HS-27A (cell line): ENCODE results near the gene RPS25.
"Not testable (repeated sequence)": the region's sequence is repeated elsewhere in the genome, so short reads cannot be mapped to it uniquely, and the experiment has no call there.

ENCODE experiments used
- DNase-seq: peaks from one replicate; pipeline ENCODE4 v3.0.0-alpha.2; 2012; ENCODE audit warnings: low read depth, missing footprints

The RPS25 gene

DNA sequence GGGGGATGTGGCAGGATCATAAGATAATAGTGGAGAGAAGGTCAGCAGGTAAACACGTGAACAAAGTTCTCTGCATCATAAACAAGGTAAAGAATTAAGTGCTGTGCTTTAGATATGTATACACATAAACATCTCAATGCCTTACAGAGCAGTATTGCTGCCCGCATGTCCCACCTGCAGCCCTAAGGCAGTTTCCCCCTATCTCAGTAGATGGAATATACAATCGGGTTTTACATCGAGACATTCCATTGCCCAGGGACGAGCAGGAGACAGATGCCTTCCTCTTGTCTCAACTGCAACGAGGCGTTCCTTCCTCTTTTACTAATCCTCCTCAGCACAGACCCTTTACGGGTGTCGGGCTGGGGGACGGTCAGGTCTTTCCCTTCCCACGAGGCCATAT is 21.3 kb upstream of the RPS25 start:
- DNase-seq, result not testable (repeated sequence)

DNA sequence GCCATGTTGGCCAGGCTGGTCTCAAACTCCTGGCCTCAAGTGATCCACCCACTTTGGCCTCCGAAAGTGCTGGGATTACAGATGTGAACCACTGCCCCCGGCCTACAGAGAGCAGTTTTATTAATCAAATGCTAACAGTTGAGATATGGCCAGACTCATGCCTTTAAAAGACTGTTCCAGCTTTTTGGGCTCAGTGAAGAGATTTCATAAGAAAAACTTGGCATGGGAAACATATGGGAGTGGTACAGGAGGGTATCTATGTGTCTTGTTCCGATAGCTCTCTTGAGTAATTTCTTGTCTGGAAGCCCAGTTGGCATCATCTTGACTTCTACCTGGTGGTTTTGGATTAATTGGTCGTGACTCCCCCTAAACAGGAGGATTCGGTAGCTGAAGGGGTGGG is 20.7 kb upstream of the RPS25 start:
- no peak for DNase-seq

DNA sequence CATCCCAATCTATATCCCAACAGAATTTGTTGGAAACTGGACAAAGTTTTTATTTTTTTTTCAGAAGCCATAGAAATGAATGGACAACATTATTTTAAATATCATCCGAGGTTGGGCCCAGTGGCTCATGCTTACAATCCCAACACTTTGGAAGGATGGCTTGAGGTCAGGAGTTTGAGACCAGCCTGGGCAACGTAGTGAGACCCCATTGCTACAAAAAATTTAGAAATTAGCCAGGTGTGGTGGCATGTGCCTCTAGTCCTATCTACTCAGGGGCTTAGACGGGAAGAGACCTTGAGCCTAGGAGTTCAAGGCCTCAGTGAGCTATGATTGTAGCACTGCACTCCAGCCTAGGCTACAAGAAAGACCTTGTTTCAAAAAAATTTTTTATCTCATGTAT is 16.7 kb upstream of the RPS25 start:
- DNase-seq, result no peak

DNA sequence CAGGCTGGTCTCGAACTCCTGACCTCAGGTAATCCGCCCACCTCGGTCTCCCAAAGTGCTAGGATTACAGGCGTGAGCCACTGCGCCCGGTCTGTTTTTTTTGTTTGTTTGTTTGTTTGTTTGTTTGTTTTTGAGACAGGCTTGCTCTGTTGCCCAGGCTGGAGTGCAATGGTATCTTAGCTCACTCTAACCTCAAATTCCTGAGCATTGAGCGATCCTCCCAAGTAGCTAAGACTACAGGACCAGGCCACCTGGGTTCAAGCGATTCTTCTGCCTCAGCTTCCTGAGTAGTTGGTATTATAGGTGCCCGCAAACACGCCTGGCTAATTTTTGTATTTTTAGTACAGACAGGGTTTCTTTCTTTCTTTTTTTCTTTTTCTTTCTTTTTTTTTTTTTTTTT is 15.3 kb upstream of the RPS25 start:
- DNase-seq, result not testable (repeated sequence)

DNA sequence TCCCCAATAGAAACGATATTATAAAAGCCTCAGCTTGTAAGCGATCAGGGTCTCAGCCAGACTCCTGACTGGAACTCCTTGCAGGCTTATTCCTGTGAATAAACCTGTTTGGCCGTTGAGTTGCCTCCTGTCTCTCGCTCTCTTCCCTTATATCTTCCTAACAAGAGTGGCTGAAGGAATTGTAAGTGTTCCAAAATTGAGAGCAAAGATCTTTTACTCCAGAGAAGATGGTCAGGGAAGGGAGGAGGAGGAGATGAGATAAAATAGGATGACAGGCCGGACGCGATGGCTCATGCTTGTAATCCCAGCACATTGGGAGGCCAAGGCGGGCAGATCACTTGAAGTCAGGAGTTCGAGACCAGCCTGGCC is 13.8 kb upstream of the RPS25 start:
- no peak for DNase-seq

DNA sequence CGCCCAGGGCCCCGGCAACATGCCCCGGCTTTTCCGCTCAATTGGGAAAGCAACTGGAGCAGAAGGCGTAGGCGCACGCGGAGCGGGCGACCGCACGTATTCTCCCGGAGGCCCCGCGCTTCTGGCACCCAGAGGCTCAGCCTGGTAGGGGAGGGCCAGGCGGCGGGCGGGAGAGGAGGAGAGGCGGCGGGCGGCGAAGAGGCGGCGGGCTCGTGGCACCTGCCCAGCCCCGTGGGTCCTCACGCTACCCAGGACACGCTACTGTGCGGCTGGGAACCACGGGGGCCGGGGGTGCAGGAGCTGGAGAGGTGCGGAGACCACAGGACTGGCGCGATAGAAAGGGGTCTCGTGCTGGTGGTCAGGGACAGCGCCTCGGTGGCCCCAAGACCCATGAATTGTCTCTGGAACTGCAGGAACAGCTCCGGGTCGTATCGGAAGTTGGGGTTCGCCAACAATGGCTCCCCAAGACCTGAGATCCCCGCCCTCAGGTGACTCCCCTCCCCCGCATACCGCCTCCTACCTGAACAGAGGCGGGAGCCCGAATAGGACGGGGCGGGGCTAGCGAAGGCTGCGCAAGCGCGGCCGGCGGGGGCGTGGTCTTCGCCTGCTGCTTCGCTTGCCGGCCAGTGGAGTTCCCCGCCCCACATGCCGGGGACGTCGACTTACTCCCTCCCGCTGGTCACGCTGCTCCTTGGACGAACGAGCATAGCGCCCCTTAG is 12.3 kb upstream of the RPS25 start, which contains the start of gene SLC37A4:
SLC37A4 (minus strand) TSS at position 549 of the 719 bp plus-strand sequence.
- peak; percentile 60 for DNase-seq

DNA sequence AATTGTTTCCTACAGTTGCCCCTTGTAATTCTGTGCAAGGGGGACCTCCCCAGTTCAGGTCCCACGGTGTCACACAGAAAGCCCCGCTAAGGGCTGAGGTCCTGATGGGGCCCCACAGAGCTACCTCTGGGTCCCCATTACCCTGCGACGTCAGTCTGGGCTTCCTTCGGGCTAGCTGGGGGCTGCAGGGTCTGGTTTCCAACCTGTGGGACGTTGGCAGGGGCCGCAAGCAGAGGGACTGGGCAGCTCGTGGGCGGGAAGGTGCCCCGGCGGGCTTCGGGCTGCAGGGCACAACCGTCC is 11.8 kb upstream of the RPS25 start:
- no peak for DNase-seq

DNA sequence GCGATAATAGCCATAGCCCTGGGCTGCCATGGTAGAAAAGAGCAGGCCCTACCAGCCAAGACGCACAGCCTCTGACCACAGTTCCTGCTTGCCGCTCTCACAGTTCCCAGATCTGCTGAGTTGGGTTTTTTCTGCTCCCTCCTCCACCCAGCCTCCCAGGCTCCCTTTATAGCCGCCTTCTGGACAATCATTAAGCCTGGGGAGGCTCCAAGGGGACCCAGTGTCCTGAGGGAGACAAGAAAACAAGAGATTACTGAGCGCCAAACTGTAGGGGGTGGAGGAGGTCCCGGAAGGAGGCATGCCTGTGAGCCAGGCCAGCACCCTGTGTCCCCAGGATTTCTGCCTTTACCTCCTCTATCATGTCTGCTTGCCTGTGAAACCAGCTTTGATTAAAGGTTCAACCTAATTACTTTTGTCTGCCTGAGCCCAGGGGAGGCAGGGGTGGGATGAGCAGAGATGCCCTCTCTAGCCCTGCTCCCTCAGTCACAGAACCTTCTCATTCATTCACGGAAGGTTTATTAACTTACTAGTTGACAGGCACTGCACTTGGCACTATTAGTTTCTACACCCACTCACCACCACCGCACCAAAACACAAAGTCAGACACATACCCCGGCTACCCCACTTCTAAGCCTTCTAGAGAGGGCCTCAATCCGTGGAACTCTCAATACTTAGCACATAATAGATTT is 11.3 kb upstream of the RPS25 start:
- no peak for DNase-seq

DNA sequence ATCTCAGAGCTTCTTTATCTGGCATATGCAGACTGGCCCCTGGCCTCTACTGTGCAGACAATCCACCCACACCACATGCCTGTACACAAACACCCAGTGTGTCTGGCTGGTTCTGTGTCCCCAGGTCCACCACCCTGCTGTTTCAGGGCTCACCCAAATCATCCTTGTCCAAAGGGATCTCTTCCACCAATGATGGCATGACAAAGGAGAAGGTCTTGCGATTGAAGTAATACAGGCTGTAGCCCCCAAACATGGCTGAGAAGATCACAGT is 10.9 kb upstream of the RPS25 start:
- no peak for DNase-seq

DNA sequence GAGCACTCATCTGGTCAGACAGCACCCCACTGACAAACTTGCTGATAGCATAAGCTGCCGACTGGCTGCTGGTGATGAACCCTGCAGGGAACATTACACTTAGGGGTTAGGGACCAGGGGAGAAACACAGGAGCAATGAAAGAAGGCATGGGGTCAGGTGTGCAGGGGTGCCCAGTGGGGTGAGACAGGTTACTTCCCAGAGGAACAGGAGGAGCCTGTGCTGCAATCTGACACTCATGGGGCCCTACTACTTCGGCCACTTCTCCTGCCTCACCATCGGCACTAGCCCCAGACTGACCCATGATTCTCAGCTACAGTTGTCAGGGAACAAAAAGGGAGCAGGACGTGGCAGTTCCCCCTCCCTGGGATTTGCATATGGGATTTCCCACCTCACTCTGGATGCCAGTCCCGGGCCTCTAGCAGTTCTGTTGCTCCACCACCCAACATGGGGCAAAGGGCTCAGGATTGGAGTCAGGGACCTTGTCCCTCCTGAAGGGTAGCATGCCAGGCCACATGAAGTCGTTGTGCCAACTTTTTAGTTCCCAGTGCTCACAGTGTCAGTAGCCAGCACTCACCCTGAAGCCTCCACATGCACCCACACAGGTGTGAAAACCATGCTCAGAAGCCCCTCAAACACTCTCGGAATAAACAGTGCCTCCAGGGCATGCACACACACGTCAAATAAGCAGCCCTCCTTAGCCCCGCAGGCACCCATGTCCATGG is 10.4 kb upstream of the RPS25 start:
- DNase-seq, result no peak

DNA sequence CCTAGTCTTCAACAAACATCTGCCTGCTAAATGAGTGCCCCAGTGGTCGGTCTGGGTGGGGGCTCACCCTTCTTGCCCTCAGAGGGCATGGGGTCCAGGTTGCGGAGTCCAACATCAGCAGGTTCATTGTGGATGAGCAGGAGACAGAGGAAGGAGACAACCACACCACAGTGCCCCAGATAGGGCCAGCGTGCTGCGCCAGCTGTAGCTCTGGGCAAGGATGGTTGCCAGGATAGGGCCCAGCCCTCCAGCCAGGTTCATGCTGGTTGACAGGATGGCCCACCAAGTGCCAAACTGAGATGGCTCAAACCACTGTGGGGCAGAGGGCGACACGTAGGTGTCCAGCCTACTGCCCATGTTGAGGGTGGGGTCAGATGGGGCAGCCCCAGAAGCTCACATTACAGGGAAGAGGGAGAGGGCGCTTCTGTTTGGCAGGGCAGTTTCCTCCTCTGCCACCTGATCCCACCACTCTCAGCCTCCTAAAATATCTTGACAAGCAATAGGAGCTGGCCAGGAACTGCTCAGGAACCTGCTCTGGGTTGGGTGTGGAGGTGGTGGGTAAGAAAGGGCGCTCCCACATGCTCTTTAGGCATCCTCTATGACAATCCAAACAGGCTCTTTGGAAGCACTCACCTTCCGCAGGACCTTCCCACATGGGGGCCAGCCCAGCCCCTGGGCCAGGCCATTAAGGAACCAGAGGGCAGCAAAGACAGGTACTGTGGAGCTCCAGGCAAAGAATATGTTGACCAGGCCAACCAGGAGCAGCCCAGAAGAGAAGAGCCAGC is 9.6 kb upstream of the RPS25 start:
- DNase-seq, result no peak

DNA sequence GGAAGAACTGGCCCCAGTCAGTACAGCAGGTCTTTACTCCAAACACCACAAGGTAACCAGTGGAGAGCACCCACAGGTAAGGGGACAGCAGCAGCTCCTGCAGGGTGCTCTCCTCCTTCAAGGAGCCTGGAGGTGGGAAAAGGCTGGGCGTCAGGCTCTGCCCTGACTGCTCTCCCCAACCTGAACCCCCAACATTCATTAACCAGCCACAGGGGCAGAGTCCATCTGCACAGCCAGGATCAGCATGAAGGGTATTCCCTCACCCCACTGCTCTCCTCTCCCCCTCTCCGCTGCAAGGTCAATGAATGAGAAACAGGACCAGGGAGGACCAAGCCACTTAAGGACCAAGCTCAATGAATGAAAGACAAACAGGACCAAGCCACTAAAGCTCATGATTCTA is 8.8 kb upstream of the RPS25 start:
- DNase-seq, result no peak

DNA sequence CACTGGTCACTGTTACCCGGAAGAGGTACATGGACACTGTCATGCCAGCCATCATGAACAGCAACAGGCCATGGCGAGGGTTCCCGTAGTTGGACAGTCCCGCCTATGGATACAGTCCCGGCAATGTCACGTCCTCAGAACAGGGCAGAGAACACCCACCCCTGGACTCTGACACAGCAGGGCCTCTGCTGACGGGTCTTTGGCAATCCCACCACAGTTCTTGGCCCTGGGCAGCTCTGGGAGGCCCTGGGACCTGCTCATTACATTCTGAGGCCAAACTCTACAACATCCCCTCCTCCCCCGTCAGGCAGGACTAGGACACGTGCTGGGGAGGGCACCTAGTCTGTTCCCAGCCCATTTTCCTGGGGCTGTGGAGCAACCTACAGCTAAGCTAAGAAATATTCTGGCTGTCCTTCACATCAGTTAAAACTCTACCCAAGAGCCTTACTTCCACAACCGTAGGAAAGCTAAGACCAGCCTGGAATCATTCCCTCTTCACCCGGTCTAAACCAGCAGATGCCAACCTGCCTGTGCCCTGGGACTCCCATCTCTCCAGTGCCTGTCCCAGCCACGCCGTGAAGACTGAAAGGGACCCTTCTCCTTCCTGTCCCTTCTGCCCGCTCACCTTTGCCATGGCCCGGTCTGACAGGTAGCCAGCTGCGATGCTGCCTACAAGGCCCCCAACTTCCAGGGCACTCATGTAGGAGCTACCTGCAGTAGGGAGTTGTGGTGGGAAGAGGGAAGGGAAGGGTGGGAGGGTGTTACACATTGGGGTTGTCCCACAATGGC is 8.0 kb upstream of the RPS25 start:
- DNase-seq, result no peak

DNA sequence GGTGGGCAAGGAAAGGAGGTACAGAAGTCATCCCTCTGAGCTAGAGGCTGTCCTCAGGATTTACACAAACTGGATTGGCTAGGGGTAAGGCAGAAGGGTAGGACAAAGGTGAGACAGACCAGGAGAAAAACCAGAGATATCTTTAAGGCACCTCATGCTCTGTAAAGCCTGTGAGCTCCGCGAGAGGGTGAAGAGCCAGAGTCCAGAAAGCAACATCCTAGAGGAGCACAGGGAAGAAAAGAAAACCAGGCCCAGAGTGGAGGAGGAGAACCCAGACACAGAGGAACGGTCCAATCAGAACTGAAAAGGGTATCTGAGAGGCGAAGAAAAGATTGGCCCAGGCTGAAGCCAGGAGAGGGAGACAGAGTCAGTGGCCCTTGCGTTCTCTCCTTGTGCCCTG is 7.4 kb upstream of the RPS25 start:
- no peak for DNase-seq

DNA sequence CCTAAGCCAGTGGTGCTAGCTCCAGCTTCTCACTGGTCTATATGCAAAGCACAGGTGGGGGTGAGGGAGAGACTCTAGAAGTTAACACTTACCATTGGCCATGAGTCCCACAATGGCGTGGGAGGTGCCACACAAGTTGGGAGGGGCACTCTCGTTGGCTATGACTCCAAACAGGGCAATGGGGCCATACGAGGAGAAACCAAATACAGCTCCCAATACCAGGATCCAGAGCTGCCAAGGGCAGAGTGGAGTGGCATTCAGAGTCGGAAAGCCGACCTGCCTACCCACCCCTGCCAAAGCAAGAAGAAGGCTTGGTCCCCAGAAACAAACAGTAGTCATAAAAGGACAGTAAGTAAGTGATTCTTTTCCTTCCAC is 6.9 kb upstream of the RPS25 start:
- no peak for DNase-seq

DNA sequence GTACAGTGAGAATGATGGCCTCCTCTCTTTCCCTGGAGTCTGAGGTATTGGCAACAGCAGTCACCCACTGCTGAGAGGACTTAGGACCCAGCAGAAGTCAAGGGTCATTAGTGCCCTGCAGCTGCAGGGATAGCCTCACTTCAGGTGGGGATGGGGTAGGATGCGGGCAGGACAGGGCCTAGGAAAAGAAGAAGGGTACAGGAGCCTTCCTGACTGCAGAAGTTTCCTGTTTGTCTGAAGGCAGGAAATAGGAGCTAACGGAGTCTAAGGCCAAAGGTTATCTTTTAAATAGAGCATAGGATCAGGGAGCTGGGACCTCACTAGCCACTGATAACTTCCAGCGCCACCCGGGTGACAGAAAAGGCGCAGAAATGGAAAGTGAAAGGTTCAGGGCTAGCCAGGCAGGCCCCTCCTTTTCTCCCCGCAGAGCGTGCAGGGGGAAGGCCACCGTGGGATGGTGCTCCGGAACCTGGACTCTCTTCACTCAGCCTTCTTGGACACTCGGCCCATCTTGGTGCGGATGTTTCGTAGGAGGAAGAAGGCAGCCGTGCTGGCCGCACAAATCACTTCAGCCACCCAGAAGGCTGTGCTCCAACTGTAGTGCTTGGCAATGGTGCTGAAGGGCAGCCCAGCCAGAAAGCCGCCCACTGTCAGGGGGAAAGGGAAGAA is 6.4 kb upstream of the RPS25 start:
- no peak for DNase-seq

DNA sequence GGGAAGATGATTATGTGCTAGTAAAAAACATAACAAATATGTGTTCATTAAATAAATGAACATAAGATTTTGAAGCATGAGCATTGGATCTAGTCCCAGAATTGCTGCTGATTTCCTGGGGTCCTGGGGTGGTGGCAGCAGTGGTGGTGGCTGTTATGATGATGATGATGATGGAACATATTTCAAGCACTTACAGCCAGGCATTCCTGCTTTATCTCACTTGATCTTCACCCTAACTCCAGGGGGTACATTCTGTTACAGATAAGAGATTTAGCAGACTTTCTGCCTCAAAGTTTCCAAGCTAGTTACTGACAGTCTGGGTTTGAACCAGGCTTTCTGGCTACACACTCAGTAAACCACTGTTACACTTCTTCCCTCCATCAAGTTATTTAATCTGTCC is 5.6 kb upstream of the RPS25 start:
- DNase-seq, result no peak

DNA sequence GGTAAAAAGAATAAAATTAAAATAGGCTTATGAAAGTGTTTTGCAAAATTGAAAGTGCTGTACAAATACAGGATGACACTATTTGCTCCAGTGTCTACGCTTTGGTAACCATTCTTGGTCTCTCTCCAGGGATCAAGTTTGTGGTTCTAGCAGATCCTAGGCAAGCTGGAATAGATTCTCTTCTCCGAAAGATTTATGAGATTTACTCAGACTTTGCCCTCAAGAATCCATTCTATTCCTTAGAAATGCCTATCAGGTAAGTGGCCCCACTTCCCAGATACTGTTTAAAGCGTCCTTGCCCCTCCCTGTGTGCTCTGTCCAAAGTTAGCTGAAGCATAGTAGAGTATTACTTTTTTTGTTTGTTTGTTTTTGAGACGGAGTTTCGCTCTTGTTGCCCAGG is 3.5 kb upstream of the RPS25 start:
- DNase-seq, result no peak

DNA sequence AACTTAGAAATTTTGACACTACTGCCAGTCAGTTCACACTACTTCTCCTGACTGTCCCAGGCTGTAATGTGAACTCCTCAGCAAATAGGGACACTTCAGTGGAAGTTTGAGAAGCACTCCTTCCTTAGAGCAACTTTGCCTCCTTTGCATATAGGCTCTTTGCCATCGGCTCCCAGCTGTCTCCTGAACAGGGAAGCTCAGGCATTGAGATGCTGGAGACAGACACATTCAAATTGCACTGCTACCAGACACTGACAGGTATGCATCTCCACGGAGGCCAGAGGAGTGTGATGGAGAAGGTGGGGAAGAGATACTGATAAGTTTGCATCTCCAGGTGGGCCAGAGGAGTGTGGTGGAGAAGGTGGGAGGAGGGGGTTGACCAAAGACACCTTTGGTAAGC is 1.9 kb upstream of the RPS25 start:
- DNase-seq, result no peak

DNA sequence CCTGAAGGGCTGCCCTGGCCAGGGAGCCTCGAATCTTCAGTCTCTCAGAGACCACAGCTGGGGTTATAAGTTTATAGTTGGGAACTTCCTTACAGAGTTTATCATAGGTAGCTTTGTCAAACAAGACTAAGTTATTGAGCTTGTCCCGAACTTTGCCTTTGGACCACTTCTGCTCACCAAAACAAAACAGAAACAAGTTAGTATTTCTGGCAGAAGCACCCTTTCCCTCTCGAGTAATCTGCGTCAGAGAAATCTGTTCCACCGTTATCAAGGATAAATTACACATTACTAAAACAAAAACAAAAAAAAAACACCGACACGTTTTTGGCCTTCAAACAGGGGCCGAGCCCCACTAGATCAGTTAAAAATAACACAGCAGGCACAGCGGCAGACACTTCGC is 766 bp downstream of the RPS25 start:
- not testable (repeated sequence) for DNase-seq

DNA sequence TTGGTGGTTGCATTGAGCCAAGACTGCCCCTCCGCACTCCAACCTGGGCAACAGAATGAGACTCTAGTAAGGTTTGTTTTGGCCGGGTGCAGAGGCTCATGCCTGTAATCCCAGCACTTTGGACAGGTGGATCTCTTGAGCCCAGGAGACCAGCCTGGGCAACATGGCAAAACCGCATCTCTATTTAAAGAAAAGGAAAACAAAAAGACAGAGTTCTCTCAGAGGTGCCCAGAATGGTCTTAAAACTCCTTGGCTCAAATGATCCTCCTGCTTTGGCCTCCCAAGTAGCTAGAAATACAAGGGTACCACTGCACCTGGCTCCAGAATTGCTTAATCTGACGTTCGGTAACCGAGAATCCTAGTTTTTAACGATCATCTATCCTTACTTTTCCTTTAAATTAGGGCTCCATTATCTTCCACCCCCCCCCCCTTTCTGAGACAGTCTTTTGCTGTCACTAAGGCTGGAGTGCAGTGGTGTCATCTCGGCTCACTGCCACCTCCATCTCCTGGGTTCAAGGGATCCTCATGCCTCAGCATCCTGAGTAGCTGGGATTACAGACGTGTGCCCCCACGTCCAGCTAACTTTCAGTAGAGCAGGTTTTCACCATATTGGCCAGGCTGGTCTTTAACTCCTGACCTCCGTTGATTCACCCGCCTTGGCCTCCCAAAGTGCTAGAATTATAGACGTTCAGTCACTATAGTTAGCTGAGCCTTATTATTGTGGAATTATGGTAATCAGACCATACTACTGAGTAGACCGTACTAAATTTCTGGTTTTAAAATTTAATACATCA is 1.7 kb downstream of the RPS25 start:
- no peak for DNase-seq
